ENCODE data around the gene GPRC5A. TPM values are rescaled to one million over a fixed set of nuclear protein-coding genes. Genes with fewer than 3 reads are reported as not detected.

The GPRC5A gene
- total and polyA plus RNA-seq, 2 of the 13 experiments (the other 11 are each of a cell fraction or from before 2014, with no cell fraction given) = 0.27 to 3.0 TPM

GRCh38 chr12:12872139-12872933 is 19.0 kb upstream of the GPRC5A start:
- H3K4me3 ChIP-seq (replicated peaks in 1 of 3; ENCODE audit: insufficient read depth in 1 of 3, low read depth in 2 of 3, low read length in 3 of 3) = no peak overlapping the region
- H3K27me3 ChIP-seq (ENCODE audit: control insufficient read depth in 1 of 2, insufficient read depth in 2 of 2, low read length in 2 of 2) = no peaks in the 10 kb centered on the region; a peak in 1 of 5 replicates
- DNase-seq (ENCODE audit: low spot score) = peak; percentile 46
- FAIRE-seq = no peak
- H3K79me2 ChIP-seq (ENCODE audit: insufficient read depth, low read length) = no peaks in the 10 kb centered on the region
- H4K20me1 ChIP-seq (ENCODE audit: insufficient read depth, low read length) = no peaks in the 10 kb centered on the region
- ChIA-PET POLR2A (no interaction called here), CTCF (ENCODE audit: low intra/inter-chr PET ratio, low total read pairs) (no interaction called here)
- peak; percentile 54 for ATAC-seq
- peak overlapping the region; percentile 50 for H3K4me2 ChIP-seq (ENCODE audit: low read depth, low read length)
- no peaks in the 10 kb centered on the region for H3K36me3 ChIP-seq (replicated peaks in 1 of 2; ENCODE audit: control insufficient read depth in 1 of 2, insufficient read depth in 2 of 2, low read length in 2 of 2)
- no TSS peak for BruUV-seq (replicated peaks)
- peaks cover 17% of the 10 kb centered on the region for H3K4me1 ChIP-seq (ENCODE audit: insufficient read depth, low read length)
- WGBS (ENCODE audit: low lambda C conversion rate) = 16% methylated on average over 8 of the region's 10 CpGs
- H3K9ac ChIP-seq (ENCODE audit: insufficient read depth, low read depth, low read length) = no peak overlapping the region; the same call in 1 of the 2 replicates
- intact Hi-C loops (cut with micrococcal nuclease; ENCODE audit: unreplicated experiment) (no loop called here), in situ Hi-C loops (cut with HindIII; ENCODE audit: extremely low pct_ligation_motif_present, low pct_unique_long_range_greater_than_20kb) (loop anchor here (5.0 kb wide), 1 partner anchor 35 kb away; no protein-coding TSS in a partner anchor)
- no peak overlapping the region for H2AFZ ChIP-seq (ENCODE audit: low read length)
- no peaks in the 10 kb centered on the region for H3K9me3 ChIP-seq (ENCODE audit: low read length)
- no peak overlapping the region for H3K27ac ChIP-seq (ENCODE audit: extremely low read length, insufficient read depth, low read length)
- TF ChIP-seq SP140L (CRISPR knock-in tag; IDR thresholded peaks at IDR 0.05; ENCODE audit: borderline replicate concordance) (no peak), ZKSCAN1 (IDR thresholded peaks at IDR 0.05; ENCODE audit: low read length) (no peak), NFKBIZ (CRISPR knock-in tag; IDR thresholded peaks at IDR 0.05) (no peak), RARA (CRISPR knock-in tag; IDR thresholded peaks at IDR 0.05) (peak; percentile 17; the same call in 1 of the 2 replicates), FOSL2 (CRISPR knock-in tag; IDR thresholded peaks at IDR 0.05) (peak; percentile 68), FOXA3 (CRISPR knock-in tag; IDR thresholded peaks at IDR 0.05) (0 out of 2 replicates have a peak, but pooled peaks have one; percentile 45), ZGPAT (CRISPR knock-in tag; IDR thresholded peaks at IDR 0.05) (no peak), MLLT10 (CRISPR knock-in tag; IDR thresholded peaks at IDR 0.05) (no peak), SRF (IDR thresholded peaks at IDR 0.05; ENCODE audit: low read depth, low read length) (no peak), TFE3 (CRISPR knock-in tag; IDR thresholded peaks at IDR 0.05) (no peak), ZBTB43 (CRISPR knock-in tag; conservative IDR thresholded peaks at IDR 0.05) (no peak), HHEX (CRISPR knock-in tag; IDR thresholded peaks at IDR 0.05) (no peak), ZNF672 (CRISPR knock-in tag; IDR thresholded peaks at IDR 0.05) (no peak), MAFF (IDR thresholded peaks at IDR 0.05; ENCODE audit: low read depth, low read length) (no peak), ARID3A (IDR thresholded peaks at IDR 0.05; ENCODE audit: low read depth, low read length) (no peak), FOXO1 (CRISPR knock-in tag; IDR thresholded peaks at IDR 0.05) (no peak)
